ENCODE measurements around the gene MT3. TPM values are rescaled to one million over a fixed set of nuclear protein-coding genes. Genes with fewer than 3 reads are reported as not detected.

Gene MT3
- total RNA-seq, 1 donor from 2014 or later, result 0.77 TPM

DNA sequence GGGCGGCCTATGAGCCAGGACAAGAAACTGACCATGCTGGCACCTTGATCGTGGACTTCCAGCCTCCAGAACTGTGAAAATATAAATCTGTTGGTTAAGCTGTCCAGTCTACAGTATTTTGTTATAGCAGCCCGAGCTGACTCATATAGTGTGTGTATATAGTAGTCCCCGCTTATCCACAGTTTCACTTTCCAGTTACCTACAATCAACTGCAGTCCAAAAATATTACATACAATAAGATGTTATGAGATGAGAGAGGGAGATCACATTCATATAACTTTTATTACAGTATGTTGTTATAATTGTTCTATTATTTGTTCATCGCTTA is 4.9 kb downstream of the MT3 start:
- peaks cover 10% of the 10 kb centered on the region for H3K9me3 Mint-ChIP-seq (ENCODE audit: low read depth)
- H3K4me1 Mint-ChIP-seq (ENCODE audit: low read depth), result peaks cover 9% of the 10 kb centered on the region
- H3K4me3 Mint-ChIP-seq (ENCODE audit: unreplicated experiment), result no peak overlapping the region
- H3K36me3 Mint-ChIP-seq (ENCODE audit: low read depth), result no peaks in the 10 kb centered on the region
- no peak for DNase-seq (ENCODE audit: low spot score)
- H3K27ac Mint-ChIP-seq (ENCODE audit: unreplicated experiment), result no peak overlapping the region
- TF ChIP-seq, protein P1, sequence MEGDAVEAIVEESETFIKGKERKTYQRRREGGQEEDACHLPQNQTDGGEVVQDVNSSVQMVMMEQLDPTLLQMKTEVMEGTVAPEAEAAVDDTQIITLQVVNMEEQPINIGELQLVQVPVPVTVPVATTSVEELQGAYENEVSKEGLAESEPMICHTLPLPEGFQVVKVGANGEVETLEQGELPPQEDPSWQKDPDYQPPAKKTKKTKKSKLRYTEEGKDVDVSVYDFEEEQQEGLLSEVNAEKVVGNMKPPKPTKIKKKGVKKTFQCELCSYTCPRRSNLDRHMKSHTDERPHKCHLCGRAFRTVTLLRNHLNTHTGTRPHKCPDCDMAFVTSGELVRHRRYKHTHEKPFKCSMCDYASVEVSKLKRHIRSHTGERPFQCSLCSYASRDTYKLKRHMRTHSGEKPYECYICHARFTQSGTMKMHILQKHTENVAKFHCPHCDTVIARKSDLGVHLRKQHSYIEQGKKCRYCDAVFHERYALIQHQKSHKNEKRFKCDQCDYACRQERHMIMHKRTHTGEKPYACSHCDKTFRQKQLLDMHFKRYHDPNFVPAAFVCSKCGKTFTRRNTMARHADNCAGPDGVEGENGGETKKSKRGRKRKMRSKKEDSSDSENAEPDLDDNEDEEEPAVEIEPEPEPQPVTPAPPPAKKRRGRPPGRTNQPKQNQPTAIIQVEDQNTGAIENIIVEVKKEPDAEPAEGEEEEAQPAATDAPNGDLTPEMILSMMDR (IDR thresholded peaks at IDR 0.05), result no peak
- peaks cover 8% of the 10 kb centered on the region for H3K27me3 Mint-ChIP-seq (ENCODE audit: low read depth)

DNA sequence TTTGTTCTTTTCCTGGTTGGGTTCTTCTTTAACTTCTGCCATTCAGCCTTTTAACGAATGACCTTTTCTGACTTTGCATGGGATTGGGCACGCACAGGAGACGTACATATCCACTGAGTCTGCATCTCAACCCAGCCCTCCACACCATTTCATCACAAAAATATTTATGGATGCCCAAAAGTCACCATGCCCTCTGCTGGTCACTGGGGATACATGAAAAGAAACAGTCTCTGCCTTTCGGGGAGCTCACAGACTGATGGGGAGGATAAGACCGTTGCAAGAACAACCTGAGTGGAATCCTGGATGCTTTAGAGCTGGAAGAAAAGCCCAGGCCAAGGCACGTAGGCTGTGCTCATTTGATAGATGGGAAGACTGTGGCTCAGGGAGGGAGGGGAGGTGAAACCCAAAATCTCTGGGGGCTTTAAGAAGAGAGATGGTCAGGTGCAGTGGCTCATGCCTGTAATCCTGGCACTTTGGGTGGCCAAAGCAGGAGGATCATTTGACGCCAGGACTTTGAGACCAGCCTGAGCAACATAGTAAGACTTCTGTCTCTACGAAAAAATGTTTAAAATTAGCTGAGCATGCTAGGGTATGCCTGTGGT is 11.2 kb downstream of the MT3 start:
- Mint-ChIP-seq H3K4me1 (ENCODE audit: low read depth) (peaks cover 7% of the 10 kb centered on the region), H3K9me3 (ENCODE audit: low read depth) (peaks cover 7% of the 10 kb centered on the region), H3K27ac (ENCODE audit: unreplicated experiment) (no peak overlapping the region), H3K4me3 (ENCODE audit: unreplicated experiment) (no peak overlapping the region), H3K36me3 (ENCODE audit: low read depth) (no peaks in the 10 kb centered on the region), H3K27me3 (ENCODE audit: low read depth) (peaks cover 5% of the 10 kb centered on the region)
- TF ChIP-seq, protein P1 (IDR thresholded peaks at IDR 0.05), result peak; percentile 83
- no peak for DNase-seq (ENCODE audit: low spot score)

DNA sequence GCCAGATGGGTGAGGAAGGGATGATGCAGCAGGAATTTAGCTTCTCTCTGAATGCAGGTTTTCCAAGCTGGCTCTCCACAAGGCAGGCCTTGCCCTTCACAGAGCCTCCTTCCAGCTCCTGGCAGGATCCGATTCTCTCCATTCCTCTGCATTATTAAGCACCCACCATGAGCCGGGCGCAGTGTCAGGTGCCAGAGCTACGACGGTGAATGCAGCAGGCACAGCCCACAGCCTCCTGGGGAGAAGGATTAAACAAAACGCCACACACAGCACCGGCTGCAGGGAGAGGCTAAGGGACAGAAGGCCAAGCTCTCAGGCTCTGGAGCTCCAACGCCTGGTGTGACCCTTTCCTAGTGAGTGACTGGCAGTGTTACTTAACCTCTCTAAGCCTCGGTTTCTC is 12.0 kb downstream of the MT3 start:
- TF ChIP-seq, protein P1 (IDR thresholded peaks at IDR 0.05), result no peak
- Mint-ChIP-seq H3K9me3 (ENCODE audit: low read depth) (peaks cover 7% of the 10 kb centered on the region), H3K27me3 (ENCODE audit: low read depth) (peaks cover 5% of the 10 kb centered on the region), H3K4me1 (ENCODE audit: low read depth) (peaks cover 15% of the 10 kb centered on the region), H3K4me3 (ENCODE audit: unreplicated experiment) (no peak overlapping the region), H3K36me3 (ENCODE audit: low read depth) (no peaks in the 10 kb centered on the region), H3K27ac (ENCODE audit: unreplicated experiment) (no peak overlapping the region)
- DNase-seq (ENCODE audit: low spot score), result no peak

DNA sequence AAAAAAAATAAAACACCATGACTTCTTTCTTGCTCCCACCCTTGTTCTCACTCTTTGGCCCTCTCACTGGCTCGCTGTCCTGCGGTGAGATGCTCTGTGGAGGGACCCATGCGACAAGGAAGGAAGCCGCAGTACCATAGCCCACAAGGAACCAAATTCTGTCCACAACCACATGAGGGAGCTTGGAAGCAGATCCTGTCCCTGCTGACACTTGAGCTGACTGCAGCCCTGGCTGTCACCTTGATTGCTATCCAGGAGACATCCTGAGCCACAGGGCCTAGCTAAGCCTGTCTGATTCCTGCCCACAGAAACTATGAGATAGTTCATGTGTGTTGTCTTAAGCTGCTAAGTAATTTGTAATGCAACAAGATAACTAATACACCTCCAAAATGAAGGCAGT is 14.3 kb downstream of the MT3 start:
- H3K36me3 Mint-ChIP-seq (ENCODE audit: low read depth), result no peaks in the 10 kb centered on the region
- DNase-seq (ENCODE audit: low spot score), result no peak
- peaks cover 34% of the 10 kb centered on the region for H3K4me1 Mint-ChIP-seq (ENCODE audit: low read depth)
- TF ChIP-seq, protein P1 (IDR thresholded peaks at IDR 0.05), result peak; percentile 78
- no peak overlapping the region for H3K27ac Mint-ChIP-seq (ENCODE audit: unreplicated experiment)
- H3K27me3 Mint-ChIP-seq (ENCODE audit: low read depth), result peaks cover 2% of the 10 kb centered on the region
- H3K4me3 Mint-ChIP-seq (ENCODE audit: unreplicated experiment), result no peak overlapping the region
- no peaks in the 10 kb centered on the region for H3K9me3 Mint-ChIP-seq (ENCODE audit: low read depth)

DNA sequence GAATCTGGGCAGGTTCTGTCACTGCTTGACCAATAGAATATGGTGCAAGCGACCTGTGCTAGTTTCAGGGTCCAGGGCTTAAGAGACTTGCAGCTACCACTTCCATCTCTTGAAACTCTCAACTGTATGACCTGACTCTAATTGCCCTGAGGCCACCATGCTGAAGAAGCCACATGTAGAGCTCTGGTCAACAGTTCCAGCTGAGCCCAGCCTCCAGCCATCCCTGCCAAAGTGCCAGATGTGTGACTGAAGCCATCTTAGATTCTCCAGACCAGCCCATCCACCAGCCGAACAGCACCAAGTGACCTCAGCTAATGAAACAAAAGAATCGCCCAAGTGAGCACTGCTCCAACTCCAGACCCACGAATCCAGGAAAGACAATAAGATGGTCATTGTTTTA is 15.6 kb downstream of the MT3 start:
- TF ChIP-seq, protein P1 (IDR thresholded peaks at IDR 0.05), result no peak
- no peak for DNase-seq (ENCODE audit: low spot score)
- H3K9me3 Mint-ChIP-seq (ENCODE audit: low read depth), result no peaks in the 10 kb centered on the region
- H3K27ac Mint-ChIP-seq (ENCODE audit: unreplicated experiment), result no peak overlapping the region
- peaks cover 48% of the 10 kb centered on the region for H3K4me1 Mint-ChIP-seq (ENCODE audit: low read depth)
- no peaks in the 10 kb centered on the region for H3K36me3 Mint-ChIP-seq (ENCODE audit: low read depth)
- H3K27me3 Mint-ChIP-seq (ENCODE audit: low read depth), result peaks cover 2% of the 10 kb centered on the region
- H3K4me3 Mint-ChIP-seq (ENCODE audit: unreplicated experiment), result no peak overlapping the region
